ENCODE measurements around the gene FN1.

The FN1 gene

GRCh38 chr2:215405722-215406581 is 29.9 kb downstream of the FN1 start:
- no peak for DNase-seq

GRCh38 chr2:215404348-215405012 is 31.4 kb downstream of the FN1 start:
- no peak for DNase-seq

DNA sequence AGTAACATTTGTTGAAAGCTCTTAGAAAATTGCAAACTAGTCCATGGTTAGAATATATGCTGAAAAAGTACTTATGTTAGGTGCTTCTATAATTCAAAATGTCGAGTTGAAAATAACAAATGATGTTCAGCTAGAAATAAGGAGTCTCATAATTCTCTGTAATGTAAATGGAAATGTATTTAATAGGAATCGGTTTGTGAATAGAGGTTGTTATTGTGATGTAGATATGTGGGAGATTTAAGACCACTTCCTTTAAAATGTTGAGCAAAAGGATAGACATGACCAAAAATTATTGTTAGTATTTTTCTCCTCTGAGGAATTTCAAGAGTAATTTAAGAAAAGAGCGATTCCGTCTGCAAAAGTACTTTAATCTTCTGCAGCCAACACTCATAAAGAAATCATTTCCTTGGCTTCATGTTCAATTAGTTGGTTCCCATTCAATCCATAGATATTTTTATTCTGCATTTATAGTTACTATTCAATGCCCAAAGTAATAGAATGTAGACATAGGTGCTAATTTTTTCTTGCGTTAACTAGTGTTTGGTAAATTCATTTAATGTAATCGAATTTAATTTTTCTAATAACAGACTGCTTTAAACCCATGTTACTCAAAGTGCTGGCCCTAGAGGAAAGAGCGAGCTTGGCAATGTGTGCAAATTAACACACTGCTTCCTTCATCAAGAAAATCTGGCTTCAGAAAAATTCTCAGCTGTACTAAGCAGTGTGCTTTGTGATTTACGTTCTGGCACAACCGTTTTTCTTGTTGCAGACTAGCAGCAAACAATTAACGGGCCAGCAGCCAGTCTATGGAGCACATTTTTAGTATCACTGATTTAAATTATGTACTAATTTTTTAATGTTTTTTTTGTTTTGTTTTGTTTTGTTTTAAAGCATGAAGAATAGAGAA is 32.2 kb downstream of the FN1 start:
- DNase-seq, result no peak

DNA sequence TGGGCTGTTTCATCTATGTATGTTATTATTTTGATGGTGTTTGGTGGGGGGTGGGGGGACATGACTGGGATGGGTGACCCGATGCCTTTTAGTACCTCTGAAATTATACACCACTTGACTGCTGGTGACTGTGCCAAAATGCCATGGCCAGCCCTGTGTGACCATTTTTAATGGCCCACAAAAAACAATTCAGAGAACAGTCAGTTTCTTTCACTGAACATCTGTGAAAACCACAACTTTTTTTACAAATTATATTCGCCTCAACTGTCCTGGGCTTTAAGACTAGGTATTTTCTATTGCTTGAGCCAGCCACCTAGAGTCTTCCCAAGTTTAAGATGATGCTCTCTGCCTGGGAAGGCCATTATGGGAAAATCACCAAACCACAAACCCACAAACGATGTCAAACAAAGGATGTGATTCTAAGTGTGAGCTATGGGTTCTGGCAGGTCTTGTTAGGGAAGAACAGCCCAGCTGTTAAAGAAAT is 33.9 kb downstream of the FN1 start:
- DNase-seq, result no peak

- no peak for DNase-seq
Measured at GRCh38 chr2:215399067-215399716, 36.7 kb downstream of the FN1 start.

GRCh38 chr2:215397632-215398341 is 38.1 kb downstream of the FN1 start:
- DNase-seq, result no peak

- DNase-seq, result no peak
Measured at GRCh38 chr2:215396595-215397313, 39.1 kb downstream of the FN1 start.

DNA sequence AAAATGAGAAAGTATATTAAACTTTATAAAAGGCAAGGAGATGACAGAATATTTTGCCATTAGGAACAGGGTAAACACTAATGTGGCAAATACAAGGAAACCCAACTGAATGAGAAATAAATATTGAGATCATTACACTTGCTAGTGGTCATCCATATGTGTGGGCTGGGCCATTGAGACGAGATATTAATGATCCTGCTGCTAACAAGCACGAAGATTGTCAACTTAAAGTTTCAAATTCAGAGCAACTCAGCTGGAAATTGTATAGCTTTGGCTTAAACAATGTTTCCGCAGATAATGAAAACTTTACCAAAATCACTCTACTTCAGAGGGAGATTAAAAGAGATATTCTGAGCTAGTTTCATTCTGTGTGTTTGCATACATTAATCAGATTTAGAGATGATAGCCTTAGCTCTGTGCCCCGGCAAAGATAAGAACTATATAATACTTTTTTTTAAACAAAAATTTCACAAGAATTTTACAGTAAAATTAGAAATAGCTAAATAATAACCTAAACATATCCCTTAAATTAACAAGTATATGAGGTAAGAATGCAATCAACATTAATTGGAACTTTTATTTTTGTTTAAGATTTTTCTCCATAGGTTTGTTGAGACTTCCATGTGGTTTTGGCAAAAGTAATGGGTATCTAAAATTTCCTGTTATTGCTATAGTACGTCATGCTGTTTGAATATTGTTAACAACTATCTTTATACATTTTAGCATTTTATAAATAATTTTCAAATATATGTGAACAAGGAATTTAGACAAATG is 40.0 kb downstream of the FN1 start:
- DNase-seq, result no peak

DNA sequence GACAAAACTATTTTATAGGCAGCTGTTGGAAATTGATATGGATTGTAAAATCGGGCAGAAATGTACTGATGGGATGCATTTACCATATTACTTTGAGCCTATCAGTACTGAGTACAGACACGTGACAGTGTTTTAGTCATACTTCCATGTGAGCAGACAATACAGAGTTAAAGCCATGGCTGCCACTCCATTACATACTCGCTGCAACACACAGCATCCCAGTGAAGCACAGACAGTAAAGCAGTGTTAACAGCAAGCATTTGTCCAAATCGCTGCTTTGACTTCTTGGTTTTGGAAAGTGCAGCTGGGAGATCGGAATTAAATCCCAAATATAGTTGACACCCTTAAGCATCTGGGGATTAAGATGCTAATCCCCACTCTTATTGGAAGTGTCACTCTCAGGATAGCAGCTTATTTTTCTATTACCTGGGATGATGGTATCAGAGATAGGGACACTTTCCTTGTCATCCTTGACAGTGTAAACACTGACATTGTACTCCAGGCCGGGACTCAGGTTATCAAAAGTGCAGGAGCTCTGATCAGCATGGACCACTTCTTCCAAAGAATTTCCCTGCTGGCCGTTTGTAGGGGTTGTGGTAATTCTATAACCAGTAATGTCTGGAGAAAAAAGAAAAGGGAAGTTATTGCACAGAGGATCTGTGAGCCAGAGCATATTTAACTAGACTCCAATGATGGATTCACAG is 41.6 kb downstream of the FN1 start:
- DNase-seq, result no peak

DNA sequence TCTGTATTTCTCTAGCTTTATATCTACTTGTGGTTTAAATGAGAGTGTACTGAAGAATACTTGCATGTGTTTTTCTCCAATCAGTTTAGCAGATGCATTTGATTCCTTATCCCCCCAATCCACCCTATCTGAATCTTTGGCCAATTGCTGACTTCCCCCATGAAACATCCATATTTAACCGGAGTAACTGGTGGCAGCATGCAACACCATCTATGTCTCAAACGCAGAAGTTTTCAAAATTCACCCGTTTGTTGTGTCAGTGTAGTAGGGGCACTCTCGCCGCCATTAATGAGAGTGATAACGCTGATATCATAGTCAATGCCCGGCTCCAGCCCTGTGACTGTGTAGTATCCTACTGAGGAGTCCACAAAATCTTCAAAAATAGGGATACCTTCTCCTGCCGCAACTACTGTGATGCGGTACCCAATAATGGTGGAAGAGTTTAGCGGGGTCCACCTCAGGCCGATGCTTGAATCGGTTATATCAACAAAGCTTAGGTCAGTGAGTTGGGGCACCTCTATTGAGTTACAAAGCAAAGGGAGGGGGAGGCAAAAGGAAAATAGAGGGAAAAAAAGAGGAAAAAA is 43.1 kb downstream of the FN1 start:
- DNase-seq, result no peak

GRCh38 chr2:215392164-215392563 is 43.7 kb downstream of the FN1 start:
- no peak for DNase-seq

GRCh38 chr2:215391531-215391930 is 44.3 kb downstream of the FN1 start:
- no peak for DNase-seq

DNA sequence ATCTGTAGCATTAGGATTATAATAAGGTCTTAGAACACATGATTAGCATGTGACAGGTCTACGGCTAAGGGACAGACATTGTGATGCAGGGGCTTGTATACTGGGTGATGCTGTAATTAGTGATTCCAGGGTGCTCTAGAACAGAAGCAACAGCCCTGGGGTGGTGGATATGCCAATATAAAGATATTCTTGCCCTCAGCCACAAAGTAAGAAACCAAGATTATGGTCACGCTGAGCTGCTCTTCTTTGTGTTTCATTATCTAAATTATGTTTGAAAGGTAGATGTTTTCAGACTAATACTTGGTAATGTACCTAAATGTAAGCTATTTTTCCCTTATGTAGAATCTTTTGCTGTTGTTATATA is 45.3 kb downstream of the FN1 start:
- no peak for DNase-seq

GRCh38 chr2:215388002-215388728 is 47.7 kb downstream of the FN1 start:
- DNase-seq, result no peak

- DNase-seq, result no peak
Measured at GRCh38 chr2:215386566-215386965, 49.3 kb downstream of the FN1 start.

GRCh38 chr2:215384710-215385109 is 51.2 kb downstream of the FN1 start:
- DNase-seq, result no peak

DNA sequence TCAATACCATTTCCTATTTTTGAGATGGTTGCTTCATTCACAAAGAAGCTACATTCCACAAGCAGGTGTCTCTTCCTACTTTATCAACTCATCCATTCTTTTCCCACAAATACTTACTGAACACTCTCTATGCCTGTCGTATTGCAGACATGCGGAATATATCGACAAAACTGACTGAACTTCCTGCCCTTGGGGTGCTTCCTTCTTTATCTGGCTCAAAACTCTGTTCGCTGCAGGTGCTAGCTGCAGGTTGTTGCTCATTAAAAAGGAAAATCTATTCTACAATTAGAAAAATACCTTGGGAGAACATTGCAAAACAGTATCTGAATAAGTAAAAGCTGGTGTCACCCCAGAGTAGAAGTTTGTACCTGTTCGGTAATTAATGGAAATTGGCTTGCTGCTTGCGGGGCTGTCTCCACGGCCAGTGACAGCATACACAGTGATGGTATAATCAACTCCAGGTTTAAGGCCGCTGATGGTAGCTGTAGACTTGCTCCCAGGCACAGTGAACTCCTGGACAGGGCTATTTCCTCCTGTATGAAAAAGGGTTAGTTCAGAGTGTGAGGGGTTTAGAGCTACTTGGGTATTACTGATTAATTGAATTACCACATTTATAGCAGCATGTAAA is 52.1 kb downstream of the FN1 start:
- DNase-seq, result no peak

DNA sequence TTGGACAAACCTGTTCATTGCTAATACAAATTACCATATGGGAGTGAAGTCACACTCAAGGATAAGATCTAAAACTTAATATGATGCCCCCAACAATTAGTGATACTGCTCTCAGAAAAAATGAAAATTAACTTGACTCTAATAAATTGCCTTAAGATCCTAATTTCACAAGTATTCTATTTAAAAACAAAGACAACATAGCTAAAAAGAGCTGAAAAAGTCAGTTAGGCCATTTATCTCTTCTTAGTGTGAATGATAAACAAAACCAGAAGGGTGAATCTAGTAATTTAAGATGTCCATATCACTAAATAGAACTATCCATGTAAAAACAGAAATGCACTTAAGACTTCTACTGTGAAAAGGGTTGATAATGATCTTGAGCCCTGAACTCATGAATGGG is 53.4 kb downstream of the FN1 start:
- no peak for DNase-seq

Measured in stimulated activated CD4-positive, alpha-beta T cell treated with anti-CD3 and anti-CD28 coated beads, Interleukin-2, amount 100 ng/mL, for 24 hours (primary cell).